GOT3 (cell line): Measurements from ENCODE around the gene PPP3CA.

ENCODE experiments used
- DNase-seq: peaks from one replicate; lab custom pipeline; 2025; ENCODE audit warnings: mixed read lengths; lab: John Stamatoyannopoulos, UW

Gene PPP3CA

GRCh38 chr4:101288365-101289145, 58.8 kb downstream of the PPP3CA start:
- DNase-seq: no peak

GRCh38 chr4:101287324-101287723, 60.0 kb downstream of the PPP3CA start:
- no peak for DNase-seq

GRCh38 chr4:101286663-101287062, 60.7 kb downstream of the PPP3CA start:
- no peak for DNase-seq

DNA sequence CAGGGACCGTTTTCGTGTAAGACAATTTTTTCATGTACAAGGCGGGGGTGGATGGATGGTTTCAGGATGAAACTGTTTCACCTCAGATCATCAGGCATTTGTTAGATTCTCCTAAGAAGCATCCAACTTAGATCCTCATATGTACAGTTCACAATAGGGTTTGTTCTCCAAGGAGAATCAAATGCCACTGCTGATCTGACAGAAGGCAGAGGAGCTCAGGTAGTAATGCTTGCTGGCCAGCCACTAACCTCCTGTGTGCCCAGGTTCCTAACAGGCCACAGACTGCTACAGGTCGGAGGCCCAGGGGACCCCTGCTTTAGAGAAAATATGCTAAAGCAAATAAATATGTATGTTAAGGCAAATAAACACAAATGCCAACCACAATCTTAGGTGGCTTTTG, 61.3 kb downstream of the PPP3CA start:
- DNase-seq: no peak

DNA sequence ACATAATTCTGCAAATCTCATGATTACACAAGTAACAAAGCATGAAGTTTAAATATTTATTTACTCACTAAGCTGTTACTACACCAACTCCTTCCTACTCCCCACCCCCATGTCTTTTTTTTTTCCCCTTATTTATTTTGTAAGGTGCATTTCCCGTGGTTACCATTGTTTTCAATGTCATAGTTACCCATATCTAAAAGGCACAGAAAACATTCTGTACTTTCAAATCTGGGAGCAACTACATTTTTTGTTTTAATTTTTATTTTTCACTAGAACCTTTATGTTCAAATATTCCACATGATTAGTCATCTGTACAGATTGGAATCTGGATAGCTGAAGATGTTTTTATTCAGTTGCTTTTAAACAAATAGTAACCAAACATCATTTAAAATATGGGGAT, 62.8 kb downstream of the PPP3CA start:
- no peak for DNase-seq

DNA sequence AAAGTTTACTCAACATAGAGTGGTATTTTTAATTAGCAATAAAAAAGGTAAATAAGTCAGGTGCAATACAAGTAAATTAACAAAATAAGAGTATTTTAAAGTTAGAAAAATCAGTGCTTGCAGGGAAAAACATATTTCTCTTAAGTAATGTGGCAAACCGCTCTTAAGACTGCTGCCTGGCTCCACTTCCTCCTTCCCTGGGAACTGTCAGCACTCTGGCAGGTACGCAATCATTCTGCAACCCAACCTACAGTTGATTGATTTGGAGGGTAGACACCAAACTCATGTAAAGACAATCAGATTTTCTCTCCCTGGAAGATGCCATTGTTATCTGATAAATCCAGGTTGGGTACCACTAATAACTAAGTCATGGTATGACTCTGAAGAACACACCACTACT, 63.9 kb downstream of the PPP3CA start:
- DNase-seq: no peak

DNA sequence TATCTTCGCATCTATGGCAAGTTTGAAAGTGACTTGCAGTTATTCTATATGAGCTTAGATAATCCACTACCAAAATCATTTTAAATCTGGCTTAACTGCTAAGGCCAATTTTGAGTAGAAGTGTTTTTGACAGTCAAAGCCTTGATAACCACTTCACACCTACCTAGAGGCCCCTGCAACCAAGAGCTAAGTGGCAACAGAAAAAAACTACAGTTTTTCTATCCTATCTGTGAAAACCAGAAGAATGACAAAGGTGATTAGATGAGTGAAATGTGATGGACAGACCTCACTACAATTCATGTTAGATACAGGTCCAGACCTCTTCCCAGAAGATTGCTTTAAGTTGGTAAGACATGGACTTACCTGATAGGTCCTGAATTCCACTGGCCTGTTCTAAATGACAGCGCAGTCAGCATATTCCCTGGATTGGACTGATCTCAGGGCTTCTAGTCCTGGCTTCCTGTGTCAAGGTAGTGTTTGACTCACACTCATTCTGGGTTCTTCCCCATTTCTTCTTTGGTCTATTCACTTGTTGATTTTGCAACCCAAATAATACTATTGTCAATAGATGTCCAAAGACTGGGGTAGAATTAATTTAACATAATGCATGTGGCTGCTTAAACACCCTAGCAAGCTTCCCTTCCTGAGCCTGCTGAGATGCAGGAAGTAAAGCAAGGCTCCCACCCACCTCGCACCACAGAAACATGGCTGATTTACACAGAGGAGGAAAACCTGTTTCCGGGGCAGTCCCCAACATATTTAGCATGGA, 65.1 kb downstream of the PPP3CA start:
- no peak for DNase-seq

GRCh38 chr4:101280866-101281600, 66.3 kb downstream of the PPP3CA start:
- no peak for DNase-seq

DNA sequence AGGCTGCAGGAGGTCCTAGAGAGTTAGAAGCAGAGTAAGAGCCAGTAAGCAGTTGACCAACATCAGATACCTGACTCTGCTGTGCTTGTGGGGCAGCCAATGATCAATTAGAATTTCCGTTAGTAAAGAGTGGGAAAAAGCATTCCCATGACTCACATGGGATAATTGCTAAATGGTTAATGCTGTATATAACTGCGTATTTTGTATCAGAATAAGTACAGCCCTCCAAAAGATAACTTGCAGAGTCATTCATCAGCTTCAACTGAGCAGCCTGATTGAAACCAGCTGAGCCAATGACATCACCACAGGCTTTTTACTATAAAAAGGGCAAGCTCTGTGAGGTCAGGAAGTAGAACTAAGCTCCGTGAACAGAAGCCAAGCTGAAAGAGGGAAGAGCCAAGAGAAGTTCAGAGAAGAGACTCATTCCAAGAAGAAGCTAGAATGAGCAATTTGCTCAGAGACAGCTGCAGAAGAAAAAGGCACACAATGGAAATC, 67.9 kb downstream of the PPP3CA start:
- no peak for DNase-seq

DNA sequence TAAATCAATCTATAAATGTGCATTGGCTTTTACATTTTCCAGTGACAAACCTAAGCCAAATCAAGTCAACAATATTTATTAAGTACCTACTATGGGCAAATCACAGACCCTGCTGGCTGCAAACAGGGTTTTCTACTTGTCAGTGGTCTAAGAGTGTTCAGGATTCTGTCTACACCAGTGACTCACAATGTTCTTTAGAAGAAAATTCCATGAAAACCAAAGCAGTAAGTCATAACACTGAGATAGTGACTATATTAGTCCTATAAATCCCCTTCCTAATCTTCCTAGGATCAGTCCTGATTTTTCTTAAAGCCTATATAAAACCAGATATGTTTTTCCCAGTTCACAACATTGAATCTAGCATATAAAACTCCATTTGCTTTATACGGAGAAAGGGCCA, 69.7 kb downstream of the PPP3CA start:
- DNase-seq: no peak

DNA sequence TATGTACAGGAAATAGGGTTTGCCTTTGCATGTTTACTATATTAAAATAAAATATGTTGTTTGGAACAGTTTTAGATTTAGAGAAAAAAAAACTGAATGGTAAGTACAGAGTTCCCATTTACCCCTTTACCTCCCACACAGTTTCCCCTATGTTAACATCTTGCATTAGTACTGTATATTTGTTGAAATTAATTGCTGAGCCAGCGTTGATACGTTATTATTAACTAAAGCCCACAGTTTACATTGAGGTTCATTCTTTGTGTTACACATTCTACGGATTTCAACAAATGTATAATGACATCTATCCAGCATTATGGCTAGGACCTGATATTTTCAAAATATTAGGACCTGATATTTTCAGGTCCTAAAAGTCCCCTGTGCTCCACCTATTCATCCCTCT, 70.7 kb downstream of the PPP3CA start:
- DNase-seq: no peak

- DNase-seq: no peak
Measured at GRCh38 chr4:101274888-101275752, 72.2 kb downstream of the PPP3CA start.

DNA sequence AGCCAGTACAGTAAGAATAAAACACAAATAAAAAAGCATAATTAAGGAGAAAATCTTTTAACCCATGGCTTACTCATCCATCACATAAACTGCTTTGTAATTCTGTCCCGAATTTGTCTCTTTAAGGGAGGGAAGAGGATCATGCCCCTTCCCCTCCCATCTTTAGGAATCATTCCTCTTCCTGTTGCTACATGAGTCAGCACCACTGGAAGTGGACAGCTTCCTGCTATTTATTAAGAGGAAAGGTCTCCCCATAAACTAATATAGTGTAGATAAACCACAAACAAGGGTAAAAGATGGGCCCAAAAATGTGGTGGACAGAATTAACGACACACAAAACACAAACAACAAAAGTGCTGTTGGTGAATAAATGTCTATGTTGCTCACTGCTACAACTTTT, 75.8 kb downstream of the PPP3CA start:
- no peak for DNase-seq

DNA sequence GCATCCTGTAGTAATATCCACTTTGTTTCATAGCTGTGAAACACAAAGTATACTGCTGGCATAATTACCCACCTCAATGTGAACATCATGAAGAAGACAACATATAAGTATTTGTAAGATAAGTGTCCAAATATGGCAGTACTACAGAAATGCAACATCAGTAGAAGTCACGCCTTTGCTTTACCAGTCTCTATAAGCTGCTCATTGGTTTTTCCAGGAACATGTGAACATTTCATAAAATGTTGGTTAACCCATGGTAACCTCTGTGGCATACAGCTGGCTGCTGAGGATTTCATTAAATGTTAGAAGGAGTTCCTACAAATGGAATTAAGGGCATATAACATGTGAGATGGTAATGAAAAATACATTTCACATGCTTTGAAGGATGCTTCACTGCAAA, 77.6 kb downstream of the PPP3CA start:
- no peak for DNase-seq

DNA sequence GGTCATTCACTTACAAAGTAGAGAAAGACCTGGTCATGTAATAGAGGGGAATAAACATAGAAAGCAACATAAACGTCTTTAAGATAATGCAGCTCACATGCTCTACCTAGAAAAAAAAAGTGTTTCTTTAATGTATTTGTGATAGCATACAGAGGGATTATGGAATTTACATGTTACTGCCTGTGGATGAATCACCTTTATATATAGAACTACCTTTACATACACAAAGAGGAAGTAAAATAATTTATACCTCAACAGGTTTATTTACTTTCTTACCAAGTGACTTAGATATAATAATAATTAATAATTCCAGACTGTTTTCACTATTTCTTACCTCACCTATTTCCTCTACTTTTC, 81.5 kb downstream of the PPP3CA start:
- no peak for DNase-seq

DNA sequence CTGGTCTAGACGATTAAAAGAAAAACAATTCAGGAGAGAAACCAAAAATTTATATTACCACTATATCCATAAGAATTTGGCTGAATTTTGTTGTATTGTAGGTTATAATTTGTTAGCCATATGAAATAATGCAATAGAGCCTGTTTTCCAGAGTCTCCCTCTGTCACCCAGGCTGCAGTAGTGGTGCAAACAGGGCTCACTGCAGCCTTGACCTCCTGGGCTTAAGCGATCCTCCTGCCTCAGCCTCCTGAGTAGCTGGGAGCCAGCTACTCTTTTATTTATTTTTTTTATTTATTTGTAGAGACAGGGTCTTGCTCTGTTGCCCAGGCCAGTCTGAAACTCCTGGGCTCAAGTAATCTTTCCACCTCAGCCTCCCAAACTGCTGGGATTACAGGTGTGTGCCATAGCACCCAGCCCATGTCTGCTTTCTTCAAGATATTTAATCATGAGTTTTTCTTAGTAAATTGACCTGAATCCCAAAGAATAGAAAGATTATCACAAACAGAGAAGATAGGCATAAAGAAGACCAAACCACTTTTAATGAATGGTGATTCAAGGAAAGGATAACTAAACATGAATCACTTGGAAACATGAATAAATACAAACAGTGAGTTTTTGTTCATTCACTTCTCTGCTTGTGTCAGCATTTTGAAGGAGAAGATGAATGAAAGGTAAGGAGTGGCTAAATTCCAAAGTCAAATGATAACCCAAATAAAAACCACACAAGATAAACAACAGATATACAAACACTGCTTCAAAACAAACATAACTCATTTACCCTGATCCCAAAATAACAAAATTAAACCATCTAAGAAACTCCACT, 82.1 kb downstream of the PPP3CA start:
- DNase-seq: no peak

GRCh38 chr4:101264512-101264911, 82.8 kb downstream of the PPP3CA start:
- DNase-seq: no peak

DNA sequence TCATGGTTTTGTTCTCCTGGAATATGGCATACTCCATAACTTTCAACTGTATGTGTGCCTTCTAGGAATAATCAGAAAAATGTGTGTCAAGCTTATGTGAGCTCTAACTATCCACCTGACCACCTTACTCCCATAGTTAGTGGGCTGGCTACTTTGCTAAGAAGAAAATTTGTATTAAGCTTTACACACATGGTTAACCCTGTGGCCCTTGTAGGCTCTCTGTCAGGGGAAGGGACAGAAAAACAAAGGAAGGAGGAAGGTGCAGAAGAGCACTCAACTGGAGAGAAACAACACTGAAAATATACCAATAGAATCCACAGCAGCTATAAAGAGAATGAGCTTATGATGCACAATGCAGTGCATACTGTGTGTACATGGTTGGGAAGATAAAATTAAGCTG, 84.6 kb downstream of the PPP3CA start:
- no peak for DNase-seq

DNA sequence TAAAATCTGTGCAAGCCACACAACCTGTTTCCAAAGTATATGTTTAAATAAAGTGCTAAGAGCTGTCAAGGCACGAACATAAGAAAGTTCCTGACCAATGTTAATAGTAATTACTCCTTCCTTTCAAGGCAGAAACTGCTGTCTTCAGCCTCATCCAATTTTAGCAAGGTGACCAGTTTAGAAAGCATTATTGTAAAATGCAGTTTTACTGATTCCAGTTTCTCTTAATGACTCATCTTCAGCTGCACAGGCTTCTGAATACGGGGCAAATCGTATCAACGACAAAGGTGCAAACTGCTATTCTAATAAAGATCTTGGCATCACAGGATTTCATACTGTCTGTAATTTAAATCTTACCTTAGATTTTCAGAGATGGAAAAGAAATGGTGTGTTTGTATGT, 87.5 kb downstream of the PPP3CA start:
- no peak for DNase-seq

DNA sequence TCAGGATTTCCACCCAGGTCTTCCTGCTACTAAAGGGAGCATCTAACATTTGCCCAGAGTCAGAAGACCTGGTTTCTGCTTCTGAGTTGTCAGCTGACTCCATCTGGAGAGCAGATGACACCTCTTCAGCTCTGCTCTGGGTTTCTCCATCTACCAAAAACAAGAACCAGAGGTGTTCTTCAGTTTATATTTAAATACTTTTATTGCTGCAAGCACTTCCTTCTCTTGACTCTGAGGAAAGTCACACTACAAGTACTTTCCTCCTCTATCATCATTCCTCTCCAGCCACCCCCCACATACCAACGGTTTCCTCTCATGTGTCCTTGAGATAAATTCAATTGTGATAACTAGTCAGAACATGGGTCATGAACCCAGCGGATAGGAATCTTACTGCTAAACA, 88.4 kb downstream of the PPP3CA start:
- DNase-seq: no peak

DNA sequence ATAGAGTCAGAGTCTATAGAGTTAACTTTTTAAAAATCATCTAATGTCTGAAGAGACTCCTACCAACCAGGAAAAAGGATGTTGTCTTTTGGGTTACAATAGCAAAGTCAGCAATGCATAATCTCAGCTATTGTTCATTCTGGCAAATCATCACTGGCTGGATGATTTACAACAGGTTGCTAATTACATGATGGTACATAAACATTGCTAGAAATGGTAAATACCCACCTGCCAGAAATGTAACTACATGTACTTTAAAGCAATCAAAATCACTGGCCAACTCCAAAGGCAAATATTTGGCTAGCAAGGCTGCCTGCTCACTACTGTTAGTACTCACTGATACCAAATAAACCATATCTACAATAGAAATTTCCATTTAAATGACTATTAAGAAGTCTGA, 91.1 kb downstream of the PPP3CA start:
- DNase-seq: no peak
